GM18873 (cell line): ENCODE measurements around the gene TMEM101.
"Not testable (repeated sequence)": the region's sequence is repeated elsewhere in the genome, so short reads cannot be mapped to it uniquely, and the experiment has no call there.

Source experiments
- ATAC-seq: cut with Tn5 transposase; IDR thresholded peaks from one replicate; pipeline ENCODE4 v1.9.1; 2021; ENCODE audit warnings: mild to moderate bottlenecking, moderate library complexity, moderate number of reproducible peaks; ENCODE audit not compliant: unreplicated experiment, low FRiP score

TMEM101 gene

DNA sequence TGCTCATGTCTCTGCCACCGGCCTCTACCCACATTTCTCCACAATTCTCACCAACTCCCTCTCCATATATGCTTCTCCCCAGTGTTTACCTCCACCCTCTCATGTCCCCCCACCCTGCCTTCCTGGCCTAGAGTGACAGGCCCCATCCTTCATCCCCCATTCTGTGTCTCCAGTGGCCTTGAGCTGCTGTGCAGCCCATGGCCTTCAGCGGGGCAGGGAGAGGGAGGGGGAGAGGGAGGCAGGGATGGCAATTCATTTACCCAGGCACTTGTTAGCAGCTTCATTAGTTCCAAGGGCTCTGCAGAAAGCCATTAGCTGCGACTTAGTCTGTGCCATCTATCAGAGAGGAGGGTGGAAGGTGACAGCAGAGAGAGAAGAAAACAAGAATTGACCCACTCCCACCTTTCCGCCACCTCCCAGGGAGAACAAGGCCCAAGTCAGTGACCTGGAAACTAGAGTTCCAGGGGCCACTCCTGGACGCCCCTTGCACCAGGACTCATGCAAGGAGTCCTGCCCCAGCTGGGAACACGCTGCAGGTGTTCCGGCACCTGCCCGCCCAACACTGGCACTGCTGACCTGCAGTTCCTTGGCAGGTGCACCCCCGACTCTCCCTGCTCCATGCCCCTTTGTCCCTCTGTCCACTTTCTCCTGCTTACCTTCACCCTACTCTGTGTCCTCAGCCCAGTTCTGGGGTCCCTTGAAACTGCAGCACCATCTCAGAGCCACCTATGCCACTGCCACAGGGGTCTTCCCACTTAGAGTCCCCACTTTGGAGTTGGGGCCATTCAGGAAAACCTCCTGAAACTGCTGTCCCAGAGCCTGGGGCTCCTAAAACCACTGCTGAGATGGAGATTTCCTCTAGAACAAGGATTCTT is 37.6 kb downstream of the TMEM101 start:
- ATAC-seq, result no peak

DNA sequence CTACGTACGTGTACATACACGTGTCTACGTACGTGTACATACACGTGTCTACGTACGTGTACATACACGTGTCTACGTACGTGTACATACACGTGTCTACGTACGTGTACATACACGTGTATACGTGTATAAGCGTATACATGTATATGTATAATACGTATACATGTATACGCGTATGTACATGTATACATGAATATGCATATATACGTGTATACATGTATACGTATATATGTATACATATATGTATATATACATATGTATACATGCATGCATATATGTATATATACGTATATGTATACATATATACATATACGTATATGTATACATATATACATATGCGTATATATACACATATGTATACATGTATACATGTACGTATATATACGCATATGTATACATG is 38.9 kb downstream of the TMEM101 start:
- ATAC-seq, result no peak

DNA sequence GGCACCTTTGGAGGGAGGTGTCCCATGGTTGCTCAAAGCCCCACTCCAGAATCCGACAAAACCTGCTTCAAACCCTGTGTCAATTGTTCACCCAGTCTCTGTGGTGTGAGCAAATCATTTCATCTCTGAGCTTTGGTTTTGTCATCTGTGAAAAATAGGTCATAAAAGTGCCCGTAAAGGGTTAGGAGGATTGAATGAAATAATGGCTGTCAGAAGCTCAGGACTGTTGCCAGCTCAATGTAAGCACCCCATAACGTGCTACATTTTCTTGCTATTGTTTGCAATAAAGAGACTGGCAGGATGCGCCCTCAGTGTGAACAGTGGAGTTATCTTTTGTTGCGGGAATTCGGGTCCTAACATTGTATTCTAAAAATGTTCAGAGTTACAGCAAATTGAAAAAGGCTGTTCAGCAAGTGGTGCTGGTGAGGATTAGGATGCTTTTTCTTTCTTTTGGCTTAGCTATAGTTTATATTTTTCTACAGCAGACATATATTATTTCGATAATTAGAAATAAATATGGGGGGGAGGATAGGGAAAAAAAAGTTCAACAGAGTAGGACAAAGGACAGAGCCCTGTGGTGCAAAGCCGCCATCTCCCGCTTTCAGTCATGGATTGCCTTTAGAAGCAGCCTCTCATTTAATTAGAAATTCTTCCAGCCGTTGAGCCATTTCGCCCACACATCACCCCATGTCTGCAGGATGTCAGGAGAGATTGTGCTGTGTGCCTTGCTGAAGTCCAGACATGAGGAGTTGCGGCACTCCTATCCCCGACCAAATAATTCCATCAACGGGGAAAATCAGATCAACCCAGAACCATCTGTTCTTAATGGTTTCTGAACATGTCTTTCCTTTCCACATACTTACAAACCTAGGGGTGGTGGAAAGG is 40.1 kb downstream of the TMEM101 start:
- no peak for ATAC-seq

DNA sequence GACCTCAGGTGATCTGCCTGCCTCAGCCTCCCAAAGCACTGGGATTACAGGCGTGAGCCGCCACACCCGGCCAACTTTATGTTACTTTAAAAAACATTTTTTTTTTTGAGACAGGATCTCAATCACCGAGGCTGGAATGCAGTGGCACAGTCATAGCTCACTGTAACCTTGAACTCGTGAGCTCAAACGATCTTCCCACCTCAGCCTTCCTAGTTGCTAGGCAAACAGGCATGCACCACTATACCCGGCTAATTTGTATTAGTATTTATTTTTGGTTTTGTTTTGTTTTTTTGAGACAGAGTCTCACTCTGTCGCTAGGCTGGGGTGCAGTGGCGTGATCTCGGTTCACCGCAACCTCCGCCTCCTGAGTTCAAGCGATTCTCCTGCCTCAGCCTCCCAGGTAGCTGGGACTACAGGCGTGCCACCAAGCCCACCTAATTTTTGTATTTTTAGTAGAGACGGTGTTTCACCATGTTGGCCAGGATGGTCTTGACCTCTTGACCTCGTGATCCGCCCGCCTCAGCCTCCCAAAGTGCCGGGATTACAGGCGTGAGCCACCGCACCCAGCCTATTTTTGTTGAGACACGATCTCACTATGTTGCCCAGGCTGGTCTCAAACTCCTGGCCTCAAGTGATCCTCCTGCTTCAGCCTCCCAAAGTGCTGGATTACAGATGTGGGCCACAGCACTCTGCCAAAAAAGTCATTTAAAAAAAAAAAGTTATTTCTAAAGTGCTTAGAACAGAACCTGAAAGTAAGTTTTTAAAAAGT is 42.1 kb downstream of the TMEM101 start:
- ATAC-seq, result not testable (repeated sequence)

DNA sequence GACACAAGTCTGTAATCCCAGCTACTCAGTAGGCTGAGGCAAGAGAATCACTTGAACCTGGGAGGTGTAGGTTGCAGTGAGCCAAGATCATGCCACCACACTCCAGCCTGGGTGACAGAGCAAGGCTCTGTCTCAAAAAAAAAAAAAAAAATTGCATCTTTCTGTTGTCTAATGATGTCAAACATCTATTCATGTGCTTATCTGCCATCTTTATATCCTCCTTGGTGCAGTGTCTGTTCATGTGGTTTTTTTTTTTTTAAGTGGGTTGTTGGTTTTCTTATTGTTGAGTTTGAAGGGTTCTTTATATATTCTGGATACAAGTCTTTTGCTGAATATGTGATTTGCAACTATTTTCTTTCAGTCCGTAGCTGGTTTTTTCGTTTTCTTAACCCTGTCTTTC is 43.3 kb downstream of the TMEM101 start:
- not testable (repeated sequence) for ATAC-seq

GRCh38 chr17:43970366-43970765 is 44.4 kb downstream of the TMEM101 start:
- ATAC-seq, result no peak

GRCh38 chr17:43967251-43967875 is 47.4 kb downstream of the TMEM101 start:
- ATAC-seq, result no peak

DNA sequence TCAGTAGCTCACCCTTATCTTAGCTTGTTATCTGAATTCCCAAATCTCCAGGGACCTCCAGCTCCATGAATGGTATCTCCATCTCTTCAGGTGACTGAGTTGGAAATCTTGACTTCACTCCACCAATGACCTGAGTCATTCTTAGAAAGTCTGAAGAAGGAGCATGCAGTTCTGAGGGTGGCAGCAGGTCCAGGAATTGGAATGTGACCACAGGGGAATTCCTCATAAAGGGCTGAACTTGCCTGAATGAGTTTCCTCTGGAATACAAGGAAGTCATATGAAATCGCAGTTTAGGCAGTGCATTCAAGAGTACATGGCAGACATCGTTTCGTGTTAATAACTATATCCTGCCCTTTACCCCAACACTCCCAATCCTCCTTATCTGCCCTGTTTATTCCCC is 48.5 kb downstream of the TMEM101 start:
- ATAC-seq, result no peak

DNA sequence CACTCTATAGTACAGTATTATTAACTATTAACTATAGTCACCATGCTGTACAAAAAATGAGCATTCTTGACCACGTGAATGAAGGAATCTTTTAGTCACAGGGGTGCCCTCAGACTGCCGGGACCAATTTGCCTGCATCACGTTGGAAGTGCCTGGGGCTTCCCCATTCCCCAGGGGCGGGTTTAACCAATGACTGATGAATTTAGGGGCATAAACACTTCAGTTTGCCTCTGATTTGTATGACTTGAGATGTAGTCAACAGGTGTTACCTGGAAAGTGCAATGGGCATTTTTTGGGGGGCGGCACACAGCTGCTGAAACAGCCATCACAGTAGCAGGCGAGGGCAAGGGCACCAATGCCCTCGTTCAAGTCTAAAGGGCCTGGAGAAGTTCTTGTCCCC is 52.3 kb downstream of the TMEM101 start:
- ATAC-seq, result no peak

DNA sequence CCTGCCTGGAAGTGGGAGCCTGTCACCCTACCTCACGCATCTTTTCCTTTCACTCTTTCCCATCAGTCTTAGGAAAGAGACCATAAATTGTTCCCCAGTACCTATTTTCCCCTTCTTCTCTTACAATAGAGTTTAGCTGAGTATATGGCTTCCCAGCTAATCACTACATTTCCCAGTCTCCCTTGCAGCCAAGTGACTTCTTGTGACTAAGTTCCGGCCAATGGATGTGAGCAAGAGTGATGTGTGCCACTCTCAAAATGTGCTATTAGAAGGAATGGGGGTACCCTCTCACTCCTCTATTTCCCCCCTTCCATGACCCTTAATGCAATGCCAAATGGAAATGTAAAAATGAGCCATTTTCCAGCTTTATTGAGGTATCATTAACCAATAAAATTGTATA is 52.8 kb downstream of the TMEM101 start:
- no peak for ATAC-seq

GRCh38 chr17:43961292-43961691 is 53.5 kb downstream of the TMEM101 start:
- ATAC-seq, result not testable (repeated sequence)
